ENCODE measurements around the gene EDC3. TPM values are rescaled to one million over a fixed set of nuclear protein-coding genes. Genes with fewer than 3 reads are reported as not detected.

Gene EDC3
- total RNA-seq, 2 experiments from 2014 or later = 11.0 to 11.1 TPM

GRCh38 chr15:74676801-74677200, 19.0 kb downstream of the EDC3 start:
- no peak overlapping the region for H3K27ac Mint-ChIP-seq
- peaks cover 32% of the 10 kb centered on the region for H3K36me3 Mint-ChIP-seq (ENCODE audit: low read depth)
- Histone ChIP-seq H3K36me3 (ENCODE audit: insufficient read depth, low read length) (peaks cover 27% of the 10 kb centered on the region), H3K4me1 (ENCODE audit: insufficient read depth, low read length) (no peaks in the 10 kb centered on the region), H3K9me3 (ENCODE audit: control insufficient read depth in 1 of 2, insufficient read depth in 1 of 2, low read length in 2 of 2) (no peaks in the 10 kb centered on the region), H3K27me3 (ENCODE audit: control insufficient read depth in 1 of 2, insufficient read depth in 2 of 2, low read length in 2 of 2) (no peaks in the 10 kb centered on the region), H3K4me3 (ENCODE audit: low read length) (no peak overlapping the region), H3K27ac (ENCODE audit: low read depth in 1 of 2, low read length in 2 of 2) (no peak overlapping the region)
- ATAC-seq (ENCODE audit: poor library complexity) (no peak), DNase-seq (no peak)
- ChIA-PET CTCF (no interaction called here), POLR2A (no interaction called here)
- TF ChIP-seq CTCF (IDR thresholded peaks at IDR 0.05) = no peak
- H3K4me3 Mint-ChIP-seq = no peak overlapping the region
- H3K4me1 Mint-ChIP-seq (ENCODE audit: low read depth) = peaks cover 15% of the 10 kb centered on the region
- no peaks in the 10 kb centered on the region for H3K9me3 Mint-ChIP-seq
- H3K27me3 Mint-ChIP-seq = no peaks in the 10 kb centered on the region
- intact Hi-C loops (cut with DNase I, micrococcal nuclease) = no loop called here

- H3K36me3 Mint-ChIP-seq (ENCODE audit: low read depth) = peaks cover 49% of the 10 kb centered on the region
- H3K4me1 ChIP-seq (ENCODE audit: insufficient read depth, low read length) = no peaks in the 10 kb centered on the region
- peaks cover 47% of the 10 kb centered on the region for H3K36me3 ChIP-seq (ENCODE audit: insufficient read depth, low read length)
- intact Hi-C loops (cut with DNase I, micrococcal nuclease) = no loop called here
- no peak overlapping the region for H3K27ac Mint-ChIP-seq
- no peaks in the 10 kb centered on the region for H3K27me3 ChIP-seq (ENCODE audit: control insufficient read depth in 1 of 2, insufficient read depth in 2 of 2, low read length in 2 of 2)
- no peak overlapping the region for H3K27ac ChIP-seq (ENCODE audit: low read depth in 1 of 2, low read length in 2 of 2)
- CTCF ChIA-PET = no interaction called here
- TF ChIP-seq CTCF (IDR thresholded peaks at IDR 0.05) = no peak
- no peak overlapping the region for H3K4me3 ChIP-seq (ENCODE audit: low read length)
- POLR2A ChIA-PET = no interaction called here
- no peaks in the 10 kb centered on the region for H3K27me3 Mint-ChIP-seq
- no peak overlapping the region for H3K4me3 Mint-ChIP-seq
- no peaks in the 10 kb centered on the region for H3K9me3 ChIP-seq (ENCODE audit: control insufficient read depth in 1 of 2, insufficient read depth in 1 of 2, low read length in 2 of 2)
- H3K9me3 Mint-ChIP-seq = no peaks in the 10 kb centered on the region
- DNase-seq = no peak
- ATAC-seq (ENCODE audit: poor library complexity) = no peak
- peaks cover 8% of the 10 kb centered on the region for H3K4me1 Mint-ChIP-seq (ENCODE audit: low read depth)
Observed at GRCh38 chr15:74674161-74674560, 21.7 kb downstream of the EDC3 start.

GRCh38 chr15:74669627-74670026, 26.2 kb downstream of the EDC3 start:
- Histone ChIP-seq H3K4me1 (ENCODE audit: insufficient read depth, low read length) (no peaks in the 10 kb centered on the region), H3K4me3 (ENCODE audit: low read length) (no peak overlapping the region), H3K36me3 (ENCODE audit: insufficient read depth, low read length) (peaks cover 60% of the 10 kb centered on the region), H3K27ac (ENCODE audit: low read depth in 1 of 2, low read length in 2 of 2) (no peak overlapping the region), H3K9me3 (ENCODE audit: control insufficient read depth in 1 of 2, insufficient read depth in 1 of 2, low read length in 2 of 2) (no peaks in the 10 kb centered on the region), H3K27me3 (ENCODE audit: control insufficient read depth in 1 of 2, insufficient read depth in 2 of 2, low read length in 2 of 2) (no peaks in the 10 kb centered on the region)
- H3K27ac Mint-ChIP-seq = no peak overlapping the region
- POLR2A ChIA-PET = no interaction called here
- H3K36me3 Mint-ChIP-seq (ENCODE audit: low read depth) = peaks cover 66% of the 10 kb centered on the region
- CTCF ChIA-PET = no interaction called here
- ATAC-seq (ENCODE audit: poor library complexity) (no peak), DNase-seq (no peak)
- peaks cover 13% of the 10 kb centered on the region for H3K4me1 Mint-ChIP-seq (ENCODE audit: low read depth)
- TF ChIP-seq CTCF (IDR thresholded peaks at IDR 0.05) = no peak
- H3K4me3 Mint-ChIP-seq = no peak overlapping the region
- intact Hi-C loops (cut with DNase I, micrococcal nuclease) = no loop called here
- H3K9me3 Mint-ChIP-seq = no peaks in the 10 kb centered on the region
- H3K27me3 Mint-ChIP-seq = no peaks in the 10 kb centered on the region
